ENCODE results near the gene CEP112. TPM values are rescaled to one million over a fixed set of nuclear protein-coding genes. Genes with fewer than 3 reads are reported as not detected.
"Not testable (repeated sequence)": the region's sequence is repeated elsewhere in the genome, so short reads cannot be mapped to it uniquely, and the experiment has no call there.

Gene CEP112
- total and polyA plus RNA-seq, 2 donors (not counting 1 experiment from before 2014, with no cell fraction given) = 5.4 to 6.4 TPM

DNA sequence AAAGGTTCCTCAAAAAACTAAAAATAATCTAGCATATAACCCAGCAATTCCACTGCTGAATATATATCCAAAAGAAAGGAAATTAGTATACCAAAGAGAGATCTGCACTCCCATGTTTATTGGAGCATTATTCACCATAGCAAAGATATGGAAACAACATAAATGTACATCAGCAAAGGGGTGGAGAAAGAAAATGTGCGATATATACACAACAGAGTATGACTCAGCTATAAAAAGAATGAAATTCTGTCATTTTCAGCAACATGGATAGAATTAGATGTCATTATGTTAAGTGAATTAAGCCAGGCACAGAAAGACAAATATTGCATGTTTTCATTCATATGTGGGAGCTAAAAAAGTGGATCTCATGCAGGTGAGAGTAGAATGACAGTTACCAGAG lies 350.8 kb downstream of the CEP112 start:
- DNase-seq (ENCODE audit: low read depth in 2 of 2) = no peak

DNA sequence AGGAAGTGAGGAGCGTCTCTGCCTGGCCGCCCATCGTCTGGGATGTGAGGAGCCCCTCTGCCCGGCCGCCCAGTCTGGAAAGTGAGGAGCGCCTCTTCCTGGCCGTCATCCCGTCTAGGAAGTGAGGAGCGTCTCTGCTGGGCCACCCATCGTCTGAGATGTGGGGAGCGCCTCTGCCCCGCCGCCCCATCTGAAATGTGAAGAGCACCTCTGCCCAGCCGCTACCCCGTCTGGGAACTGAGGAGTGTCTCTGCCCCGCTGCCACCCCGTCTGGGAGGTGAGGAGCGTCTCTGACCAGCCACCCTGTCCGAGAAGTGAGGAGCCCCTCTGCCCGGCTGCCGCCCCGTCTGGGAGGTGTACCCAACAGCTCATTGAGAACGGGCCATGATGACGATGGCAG lies 354.7 kb downstream of the CEP112 start:
- not testable (repeated sequence) for H3K9me3 ChIP-seq (ENCODE audit: control insufficient read depth, insufficient read depth, low read depth, low read length); H3K79me2 ChIP-seq (ENCODE audit: control insufficient read depth, insufficient read depth, low read length); DNase-seq (ENCODE audit: low read depth in 2 of 2); H3K27me3 ChIP-seq (ENCODE audit: control insufficient read depth, insufficient read depth, low read length); H3K4me1 ChIP-seq (ENCODE audit: control insufficient read depth, extremely low read depth, insufficient read depth, low read length); H4K20me1 ChIP-seq (ENCODE audit: control insufficient read depth, extremely low read depth, insufficient read depth, low read length); H2AFZ ChIP-seq (ENCODE audit: low read length); H3K4me3 ChIP-seq (replicated peaks in 1 of 4; ENCODE audit: control extremely low read depth in 1 of 4, insufficient read depth in 1 of 4, low read depth in 3 of 4, low read length in 4 of 4); H3K4me2 ChIP-seq (ENCODE audit: extremely low read depth, insufficient read depth, low read length); H3K9ac ChIP-seq (ENCODE audit: insufficient read depth, low read length); H3K27ac ChIP-seq (ENCODE audit: insufficient read depth, low read length); H3K36me3 ChIP-seq (ENCODE audit: control insufficient read depth, insufficient read depth, low read length)

More for the DNA sequence above, 350.8 kb downstream of the CEP112 start:
- H3K9ac ChIP-seq (ENCODE audit: insufficient read depth, low read length) = no peak overlapping the region
- H3K36me3 ChIP-seq (ENCODE audit: control insufficient read depth, insufficient read depth, low read length) = no peaks in the 10 kb centered on the region
- no peak overlapping the region for H2AFZ ChIP-seq (ENCODE audit: low read length)
- no peaks in the 10 kb centered on the region for H3K9me3 ChIP-seq (ENCODE audit: control insufficient read depth, insufficient read depth, low read depth, low read length)
- no peaks in the 10 kb centered on the region for H4K20me1 ChIP-seq (ENCODE audit: control insufficient read depth, extremely low read depth, insufficient read depth, low read length)
- H3K27me3 ChIP-seq (ENCODE audit: control insufficient read depth, insufficient read depth, low read length) = no peaks in the 10 kb centered on the region
- no peaks in the 10 kb centered on the region for H3K4me1 ChIP-seq (ENCODE audit: control insufficient read depth, extremely low read depth, insufficient read depth, low read length)
- H3K4me3 ChIP-seq (replicated peaks in 1 of 4; ENCODE audit: control extremely low read depth in 1 of 4, insufficient read depth in 1 of 4, low read depth in 3 of 4, low read length in 4 of 4) = no peak overlapping the region
- TF ChIP-seq EZH2 (IDR thresholded peaks at IDR 0.05; ENCODE audit: low read length, missing control alignments) = no peak
- TF ChIP-seq, protein P1, sequence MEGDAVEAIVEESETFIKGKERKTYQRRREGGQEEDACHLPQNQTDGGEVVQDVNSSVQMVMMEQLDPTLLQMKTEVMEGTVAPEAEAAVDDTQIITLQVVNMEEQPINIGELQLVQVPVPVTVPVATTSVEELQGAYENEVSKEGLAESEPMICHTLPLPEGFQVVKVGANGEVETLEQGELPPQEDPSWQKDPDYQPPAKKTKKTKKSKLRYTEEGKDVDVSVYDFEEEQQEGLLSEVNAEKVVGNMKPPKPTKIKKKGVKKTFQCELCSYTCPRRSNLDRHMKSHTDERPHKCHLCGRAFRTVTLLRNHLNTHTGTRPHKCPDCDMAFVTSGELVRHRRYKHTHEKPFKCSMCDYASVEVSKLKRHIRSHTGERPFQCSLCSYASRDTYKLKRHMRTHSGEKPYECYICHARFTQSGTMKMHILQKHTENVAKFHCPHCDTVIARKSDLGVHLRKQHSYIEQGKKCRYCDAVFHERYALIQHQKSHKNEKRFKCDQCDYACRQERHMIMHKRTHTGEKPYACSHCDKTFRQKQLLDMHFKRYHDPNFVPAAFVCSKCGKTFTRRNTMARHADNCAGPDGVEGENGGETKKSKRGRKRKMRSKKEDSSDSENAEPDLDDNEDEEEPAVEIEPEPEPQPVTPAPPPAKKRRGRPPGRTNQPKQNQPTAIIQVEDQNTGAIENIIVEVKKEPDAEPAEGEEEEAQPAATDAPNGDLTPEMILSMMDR (conservative IDR thresholded peaks at IDR 0.05 in 1 of 2, IDR thresholded peaks at IDR 0.05 in 1 of 2; ENCODE audit: low read depth in 1 of 2, low read length in 2 of 2) = no peak
- H3K4me2 ChIP-seq (ENCODE audit: extremely low read depth, insufficient read depth, low read length) = no peak overlapping the region
- no peak overlapping the region for H3K27ac ChIP-seq (ENCODE audit: insufficient read depth, low read length)
- no peaks in the 10 kb centered on the region for H3K79me2 ChIP-seq (ENCODE audit: control insufficient read depth, insufficient read depth, low read length)

DNA sequence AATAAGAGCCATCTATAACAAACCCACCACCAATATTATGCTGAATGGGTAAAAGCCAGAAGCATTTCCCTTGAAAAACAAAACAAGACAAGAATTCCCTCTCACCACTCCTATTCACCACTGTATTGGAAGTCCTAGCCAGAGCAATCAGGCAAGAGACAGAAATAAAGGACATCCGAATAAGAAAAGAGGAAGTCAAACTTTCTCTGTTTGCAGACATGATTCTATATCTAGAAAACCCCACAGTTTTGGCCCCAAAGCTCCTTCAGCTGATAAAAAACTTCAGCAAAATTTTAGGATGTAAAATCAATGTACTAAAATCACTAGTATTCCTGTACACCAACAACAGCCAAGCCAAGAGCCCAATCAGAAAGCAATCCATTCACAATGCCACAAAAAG lies 358.7 kb downstream of the CEP112 start:
- H3K27me3 ChIP-seq (ENCODE audit: control insufficient read depth, insufficient read depth, low read length) = no peaks in the 10 kb centered on the region
- H4K20me1 ChIP-seq (ENCODE audit: control insufficient read depth, extremely low read depth, insufficient read depth, low read length) = no peaks in the 10 kb centered on the region
- TF ChIP-seq, protein P1 (conservative IDR thresholded peaks at IDR 0.05 in 1 of 2, IDR thresholded peaks at IDR 0.05 in 1 of 2; ENCODE audit: low read depth in 1 of 2, low read length in 2 of 2) = no peak
- H3K9ac ChIP-seq (ENCODE audit: insufficient read depth, low read length) = no peak overlapping the region
- H3K79me2 ChIP-seq (ENCODE audit: control insufficient read depth, insufficient read depth, low read length) = no peaks in the 10 kb centered on the region
- H3K4me1 ChIP-seq (ENCODE audit: control insufficient read depth, extremely low read depth, insufficient read depth, low read length) = no peaks in the 10 kb centered on the region
- DNase-seq (ENCODE audit: low read depth in 2 of 2) = no peak
- H3K27ac ChIP-seq (ENCODE audit: insufficient read depth, low read length) = no peak overlapping the region
- no peaks in the 10 kb centered on the region for H3K36me3 ChIP-seq (ENCODE audit: control insufficient read depth, insufficient read depth, low read length)
- no peak overlapping the region for H2AFZ ChIP-seq (ENCODE audit: low read length)
- no peaks in the 10 kb centered on the region for H3K9me3 ChIP-seq (ENCODE audit: control insufficient read depth, insufficient read depth, low read depth, low read length)
- no peak overlapping the region for H3K4me2 ChIP-seq (ENCODE audit: extremely low read depth, insufficient read depth, low read length)
- H3K4me3 ChIP-seq (replicated peaks in 1 of 4; ENCODE audit: control extremely low read depth in 1 of 4, insufficient read depth in 1 of 4, low read depth in 3 of 4, low read length in 4 of 4) = no peak overlapping the region

All from fibroblast of lung (primary cell).